ENCODE results near the gene LCN15. TPM values are rescaled to one million over a fixed set of nuclear protein-coding genes. Genes with fewer than 3 reads are reported as not detected.

The LCN15 gene
- total and polyA plus RNA-seq, 4 donors = not detected

GRCh38 chr9:136759001-136759400, 5.3 kb downstream of the LCN15 start:
- H3K4me3 ChIP-seq (ENCODE audit: low read depth in 1 of 3, low read length in 3 of 3) = no peak overlapping the region
- H3K36me3 ChIP-seq (ENCODE audit: control insufficient read depth in 4 of 4, insufficient read depth in 3 of 4, low read depth in 1 of 4, low read length in 3 of 4) = no peaks in the 10 kb centered on the region
- H3K27me3 ChIP-seq (ENCODE audit: control insufficient read depth in 4 of 4, insufficient read depth in 4 of 4, low read length in 3 of 4) = no peaks in the 10 kb centered on the region
- no peak overlapping the region for H3K9ac ChIP-seq (ENCODE audit: low read depth in 1 of 2, low read length in 2 of 2)
- H3K27ac ChIP-seq (ENCODE audit: low read depth in 1 of 2, low read length in 2 of 2) = no peak overlapping the region
- no peaks in the 10 kb centered on the region for H3K4me1 ChIP-seq (ENCODE audit: control insufficient read depth in 4 of 4, insufficient read depth in 4 of 4, low read length in 3 of 4)
- TF ChIP-seq ATF3 (IDR thresholded peaks at IDR 0.05) (no peak), EGR1 (IDR thresholded peaks at IDR 0.05; ENCODE audit: low read depth in 2 of 2) (no peak), RAD21 (IDR thresholded peaks at IDR 0.05) (no peak), CTCF (IDR thresholded peaks at IDR 0.05; ENCODE audit: low read depth, low read length, missing input control) (no peak), HNF4A (conservative IDR thresholded peaks at IDR 0.05) (no peak), MAX (IDR thresholded peaks at IDR 0.05) (no peak), FOXA2 (IDR thresholded peaks at IDR 0.05) (no peak), YY1 (IDR thresholded peaks at IDR 0.05) (no peak), REST (IDR thresholded peaks at IDR 0.05) (no peak), NR2F2 (IDR thresholded peaks at IDR 0.05) (no peak), JUND (IDR thresholded peaks at IDR 0.05) (no peak), FOXA1 (IDR thresholded peaks at IDR 0.05) (no peak), GABPA (IDR thresholded peaks at IDR 0.05 in 1 of 2, conservative IDR thresholded peaks at IDR 0.05 in 1 of 2) (no peak), HNF4G (IDR thresholded peaks at IDR 0.05) (no peak), ZBTB33 (IDR thresholded peaks at IDR 0.05) (no peak), SP1 (IDR thresholded peaks at IDR 0.05) (no peak), TAF1 (conservative IDR thresholded peaks at IDR 0.05) (no peak), RXRA (IDR thresholded peaks at IDR 0.05) (no peak)
- no peak for DNase-seq (ENCODE audit: low spot score)
- H3K9me3 ChIP-seq (ENCODE audit: control insufficient read depth in 4 of 4, low read length in 3 of 4) = no peaks in the 10 kb centered on the region
- 85% methylated on average over 9 of the region's 9 CpGs for WGBS

Measured in liver (tissue), 9 donors.